Subcutaneous abdominal adipose tissue (tissue), 5 donors: Measurements from ENCODE around the gene IER2.
"Not testable (repeated sequence)": the region's sequence is repeated elsewhere in the genome, so short reads cannot be mapped to it uniquely, and the experiment has no call there.

Experiments
- H3K27ac ChIP-seq: one replicate; pipeline ENCODE4 v1.7.0; 2013; ENCODE audit warnings: low read depth, mild to moderate bottlenecking, inconsistent platforms, low read length, moderate library complexity
- H3K27me3 ChIP-seq, 5 donors: one replicate each; pipeline ENCODE4 v1.7.0; 2013; ENCODE audit warnings: low read length in 5 of 5, inconsistent platforms in 1 of 5; ENCODE audit not compliant: control insufficient read depth in 5 of 5, insufficient read depth in 4 of 5
- H3K36me3 ChIP-seq, 5 donors: one replicate each; pipeline ENCODE4 v1.7.0; 2013; ENCODE audit warnings: low read length in 5 of 5; ENCODE audit not compliant: control insufficient read depth in 5 of 5, insufficient read depth in 5 of 5
- H3K4me1 ChIP-seq, 5 donors: one replicate each; pipeline ENCODE4 v1.7.0; 2013; ENCODE audit warnings: low read length in 5 of 5, mild to moderate bottlenecking in 3 of 5, moderate library complexity in 1 of 5; ENCODE audit not compliant: control insufficient read depth in 5 of 5, insufficient read depth in 5 of 5
- H3K4me3 ChIP-seq, 5 donors: one replicate each; pipeline ENCODE4 v1.7.0; 2013; ENCODE audit warnings: low read length in 5 of 5, low read depth in 1 of 5
- H3K9ac ChIP-seq, 5 donors: one replicate each; pipeline ENCODE4 v1.7.0; 2013; ENCODE audit warnings: low read length in 5 of 5, mild to moderate bottlenecking in 4 of 5, moderate library complexity in 3 of 5
- H3K9me3 ChIP-seq, 5 donors: one replicate each; pipeline ENCODE4 v1.7.0; 2013; ENCODE audit warnings: low read length in 5 of 5; ENCODE audit not compliant: control insufficient read depth in 5 of 5
- donor health status: healthy.
- donor health status: healthy.
- donor health status: healthy.
- donor health status: healthy.
- donor health status: healthy.

IER2 gene

GRCh38 chr19:13138171-13138915 is 11.9 kb upstream of the IER2 start:
- Histone ChIP-seq H3K9ac (no peak overlapping the region), H3K9me3 (no peaks in the 10 kb centered on the region), H3K36me3 (peaks cover 0 to 53% (median 41%) of the 10 kb centered on the region in 5 donors), H3K4me3 (no peak overlapping the region), H3K4me1 (peaks cover 0 to 3% (median 0%) of the 10 kb centered on the region in 5 donors), H3K27ac (no peak overlapping the region), H3K27me3 (no peaks in the 10 kb centered on the region)

- peaks cover 0 to 3% (median 0%) of the 10 kb centered on the region in 5 donors for H3K4me1 ChIP-seq
- H3K27me3 ChIP-seq, result no peaks in the 10 kb centered on the region
- no peak overlapping the region for H3K27ac ChIP-seq
- H3K9me3 ChIP-seq, result no peaks in the 10 kb centered on the region
- H3K36me3 ChIP-seq, result peaks cover 0 to 56% (median 42%) of the 10 kb centered on the region in 5 donors
- no peak overlapping the region for H3K9ac ChIP-seq
- no peak overlapping the region for H3K4me3 ChIP-seq
Observed at GRCh38 chr19:13138916-13139198, 11.4 kb upstream of the IER2 start.

GRCh38 chr19:13139633-13140311 is 10.4 kb upstream of the IER2 start:
- Histone ChIP-seq H3K9ac (no peak overlapping the region), H3K27ac (no peak overlapping the region), H3K4me3 (no peak overlapping the region), H3K36me3 (peaks cover 0 to 59% (median 51%) of the 10 kb centered on the region in 5 donors), H3K27me3 (no peaks in the 10 kb centered on the region), H3K9me3 (no peaks in the 10 kb centered on the region), H3K4me1 (peaks cover 0 to 3% (median 0%) of the 10 kb centered on the region in 5 donors)

DNA sequence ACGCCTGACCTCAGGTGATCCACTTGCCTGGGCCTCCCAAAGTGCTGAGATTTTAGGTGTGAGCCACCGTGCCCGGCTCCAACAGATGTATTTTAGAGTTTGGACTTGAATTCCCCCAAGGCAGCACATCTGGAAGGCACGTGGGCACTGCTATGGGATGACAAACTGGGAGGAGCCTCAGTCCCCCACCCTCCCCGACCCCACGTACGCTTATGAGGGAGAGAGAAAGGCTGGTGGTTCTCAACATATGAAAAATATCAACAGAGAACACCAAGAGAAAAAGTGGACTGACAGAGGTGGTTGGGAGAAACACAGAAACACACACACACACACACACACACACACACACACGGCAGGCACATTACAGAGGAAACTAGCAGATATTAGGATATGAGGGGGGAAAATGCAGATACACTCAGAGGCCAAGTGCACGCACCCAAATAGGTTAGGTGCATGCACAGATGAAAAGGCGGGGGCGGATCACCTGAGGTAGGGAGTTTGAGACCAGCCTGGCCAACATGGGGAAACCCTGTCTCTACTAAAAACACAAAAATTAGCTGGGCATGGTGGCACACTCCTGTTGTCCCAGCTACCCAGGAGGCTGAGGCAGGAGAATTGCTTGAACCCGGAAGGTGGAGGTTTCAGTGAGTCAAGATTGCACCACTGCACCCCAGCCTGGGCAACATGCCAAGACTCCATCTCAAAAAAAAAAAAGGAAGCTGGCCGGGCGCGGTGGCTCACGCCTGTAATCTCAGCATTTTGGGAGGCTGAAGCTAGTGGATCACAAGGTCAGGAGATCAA is 3.2 kb upstream of the IER2 start:
- H3K4me3 ChIP-seq, result no peak overlapping the region
- no peak overlapping the region for H3K27ac ChIP-seq
- peaks cover 0 to 26% (median 18%) of the 10 kb centered on the region in 5 donors for H3K4me1 ChIP-seq
- peaks cover 0 to 24% (median 18%) of the 10 kb centered on the region in 5 donors for H3K36me3 ChIP-seq
- H3K27me3 ChIP-seq, result no peaks in the 10 kb centered on the region
- H3K9ac ChIP-seq, result no peak overlapping the region
- H3K9me3 ChIP-seq, result no peaks in the 10 kb centered on the region

DNA sequence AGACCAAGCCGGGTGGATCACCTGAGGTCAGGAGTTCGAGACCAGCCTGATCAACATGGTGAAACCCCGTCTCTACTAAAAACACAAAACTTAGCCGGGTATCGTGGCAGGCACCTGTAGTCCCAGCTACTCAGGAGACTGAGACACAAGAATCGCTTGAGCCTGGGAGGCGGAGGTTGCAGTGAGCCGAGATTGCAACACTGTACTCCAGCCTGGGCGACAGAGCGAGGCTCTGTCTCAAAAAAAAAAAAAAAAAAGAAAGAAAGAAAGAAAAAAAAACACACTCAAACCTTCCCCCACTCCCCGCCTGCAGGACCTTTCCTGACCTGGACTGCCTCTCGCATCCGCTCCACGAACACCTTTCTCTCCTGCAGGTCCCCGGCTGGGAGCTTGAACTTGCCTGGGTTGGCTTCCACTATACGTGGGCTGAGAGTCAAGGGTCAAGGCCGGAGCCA is 1.0 kb upstream of the IER2 start:
- not testable (repeated sequence) for H3K9me3 ChIP-seq, H3K27me3 ChIP-seq
- Histone ChIP-seq H3K4me3 (peak overlapping the region; percentile 71 to 99 (median 97)), H3K27ac (peak overlapping the region; percentile 99), H3K9ac (peak overlapping the region in 4 of 5 donors; percentile 73 to 100 (median 99)), H3K36me3 (peaks cover 0 to 13% (median 11%) of the 10 kb centered on the region in 5 donors), H3K4me1 (peaks cover under 1 to 34% (median 26%) of the 10 kb centered on the region in 5 donors)

GRCh38 chr19:13149628-13150186 is 504 bp upstream of the IER2 start:
- Histone ChIP-seq H3K9ac (peak overlapping the region in 4 of 5 donors; percentile 73 to 100 (median 99)), H3K4me3 (peak overlapping the region; percentile 71 to 99 (median 97)), H3K4me1 (peaks cover 2 to 38% (median 27%) of the 10 kb centered on the region in 5 donors), H3K9me3 (no peaks in the 10 kb centered on the region), H3K27me3 (no peaks in the 10 kb centered on the region), H3K27ac (peak overlapping the region; percentile 99), H3K36me3 (peaks cover 0 to 8% (median 6%) of the 10 kb centered on the region in 5 donors)

- Histone ChIP-seq H3K36me3 (no peaks in the 10 kb centered on the region), H3K9me3 (no peaks in the 10 kb centered on the region), H3K27ac (peak overlapping the region; percentile 99), H3K4me3 (peak overlapping the region; percentile 85 to 99 (median 97)), H3K27me3 (no peaks in the 10 kb centered on the region), H3K9ac (peak overlapping the region; percentile 95 to 100 (median 99)), H3K4me1 (peaks cover 6 to 50% (median 38%) of the 10 kb centered on the region in 5 donors)
Observed at GRCh38 chr19:13150931-13151604, 857 bp downstream of the IER2 start.

- H3K9ac ChIP-seq, result peak overlapping the region; percentile 95 to 100 (median 99)
- no peaks in the 10 kb centered on the region for H3K9me3 ChIP-seq
- no peaks in the 10 kb centered on the region for H3K27me3 ChIP-seq
- peak overlapping the region; percentile 87 to 100 (median 97) for H3K4me3 ChIP-seq
- peak overlapping the region; percentile 99 for H3K27ac ChIP-seq
- peaks cover 6 to 57% (median 42%) of the 10 kb centered on the region in 5 donors for H3K4me1 ChIP-seq
- H3K36me3 ChIP-seq, result no peaks in the 10 kb centered on the region
Observed at GRCh38 chr19:13151605-13152355, 1.6 kb downstream of the IER2 start.
